Heart right ventricle (tissue), 16 donors: Measurements from ENCODE around the gene COG2. TPM values are rescaled to one million over a fixed set of nuclear protein-coding genes. Genes with fewer than 3 reads are reported as not detected.

ENCODE experiments used
- ATAC-seq, 8 donors: fragments of 200-7000 bp; cut with Tn5 transposase; one replicate each; pipeline ENCODE4 v1.9.1; 2020; ENCODE audit warnings: mild to moderate bottlenecking in 8 of 8, moderate library complexity in 8 of 8, moderate number of reproducible peaks in 1 of 8
- DNase-seq, 2 donors: peaks; one replicate each; pipeline ENCODE4 v3.0.0-alpha.2; 2020
- H3K27ac ChIP-seq, 10 donors: fragments of 200-600 bp; sonication (generic) in 2 of 10; one replicate each; pipeline versions ENCODE4 v1.5.0 to v1.8.0; 2020 to 2022; ENCODE audit warnings: mild to moderate bottlenecking in 3 of 10
- H3K27me3 ChIP-seq, 7 donors: fragments of 200-600 bp; one replicate each; pipeline ENCODE4 v1.8.0; 2021 to 2022; ENCODE audit warnings: mild to moderate bottlenecking in 2 of 7
- H3K36me3 ChIP-seq, 9 donors: fragments of 200-600 bp; sonication (generic) in 1 of 9; one replicate each; pipeline versions ENCODE4 v1.5.0 to v1.8.0; 2020 to 2022; ENCODE audit warnings: mild to moderate bottlenecking in 2 of 9
- H3K4me1 ChIP-seq, 9 donors: fragments of 200-600 bp; sonication (generic) in 1 of 9; one replicate each; pipeline versions ENCODE4 v1.5.0 to v1.8.0; 2020 to 2022; ENCODE audit warnings: mild to moderate bottlenecking in 4 of 9
- H3K4me3 ChIP-seq, 10 donors: fragments of 200-600 bp; sonication (generic) in 2 of 10; one replicate each; pipeline versions ENCODE4 v1.5.0 to v1.8.0; 2020 to 2022; ENCODE audit warnings: mild to moderate bottlenecking in 7 of 10, moderate library complexity in 2 of 10
- H3K9me3 ChIP-seq, 11 donors: fragments of 200-600 bp in 10 of 11; sonication (generic) in 2 of 11; one replicate each; pipeline versions ENCODE4 v1.5.0 to v1.8.0; 2013 to 2022; ENCODE audit warnings: mild to moderate bottlenecking in 2 of 11, control low read depth in 1 of 11, moderate library complexity in 1 of 11
- WGBS, 2 donors: extraction: QIAGEN DNeasy Blood & Tissue Kit; methylation state at CpG; one replicate each; pipeline ENCODE4 v1.1.7; 2013; ENCODE audit warnings: inconsistent platforms in 1 of 2; 5-methylcytosine and 5-hydroxymethylcytosine counted together
- intact Hi-C, 10 donors: fragments of 100-400 bp; cut with DNase I; formaldehyde crosslinking; loops; one replicate each; pipeline versions ENCODE4 v1.11.1 to v1.14.2; 2022
- polyA plus RNA-seq, 2 donors: library from polyadenylated mRNA; stranded (reverse); fragments of 200-250 nt; gene quantifications; one replicate each; pipeline ENCODE4 v1.2.3, GENCODE V29; 2013
- total RNA-seq, 10 donors: library from RNA; stranded (reverse); fragmentation: NEBNext Ultra II Directional in 3 of 10; extraction: Animal tissue kit (Norgen Biotek cat#: 25700) in 3 of 10; gene quantifications; one replicate each; pipeline versions ENCODE4 v1.2.1 to v1.2.4, GENCODE V29; 2021 to 2023
- TF ChIP-seq, protein P1 (sequence below), 9 donors: fragments of 200-600 bp; sonication (generic) in 2 of 9; IDR thresholded peaks; one replicate each; pipeline versions ENCODE4 v1.5.0 to v1.8.0; 2021 to 2022; ENCODE audit warnings: antibody characterized with exemption in 9 of 9, mild to moderate bottlenecking in 5 of 9, moderate library complexity in 1 of 9
- donor health status: Arrhythmogenic right ventricular cardiomyopathy.
- donor health status: ischemic (EF 13 %, LVEDD 7.1; RV severe dilation, severe dysfunction).
- donor health status: healthy with polysubstance abuse.
- donor health status: DM: no; HTN: yes; CAD: no.
- donor health status: DM: no; HTN: no; CAD: no.
- donor health status: ischemic (EF 25% LVEDD 6.9; RV normal size, moderate dysfunction).
- donor health status: ischemic (EF 25% LVEDD 5.7; RV mildly dilated, moderate dysfunction).
- donor health status: healthy.
- donor health status: DM: yes; HTN: yes; CAD: no.
- donor health status: Ischemic cardiomyopathy.
- donor health status: ischemic (EF 35%, LVEDD 5.7; RV mildly dilated, moderate dysfunction).
- donor health status: nonischemic (EF 11% LVEDD 7.7; RV severe dilation, severe dysfunction).
- donor health status: DM: yes; HTN: yes; CAD: no.
- donor health status: PGD.
- donor health status: ischemic (EF 29% LVEDD 5.4; RV normal size, mild dysfunction).
- donor health status: nonischemic (EF 23%, LVEDD 6.1; RV moderate dilation, normal function).

Gene COG2
- total and polyA plus RNA-seq, 12 donors = 7.5 to 36.5 (median 24.6) TPM

- H3K27ac ChIP-seq = no peak overlapping the region
- H3K9me3 ChIP-seq = no peaks in the 10 kb centered on the region
- 86 to 87% methylated on average over 9 of the region's 9 CpGs for WGBS, 2 donors
- H3K4me3 ChIP-seq = no peak overlapping the region
- no peak for ATAC-seq
- peaks cover 0 to 80% (median 0%) of the 10 kb centered on the region in 9 donors for H3K36me3 ChIP-seq
- DNase-seq = no peak
- peaks cover 0 to 36% (median 5%) of the 10 kb centered on the region in 9 donors for H3K4me1 ChIP-seq
- no peaks in the 10 kb centered on the region for H3K27me3 ChIP-seq
- intact Hi-C loops = no loop called here
- TF ChIP-seq, protein P1, sequence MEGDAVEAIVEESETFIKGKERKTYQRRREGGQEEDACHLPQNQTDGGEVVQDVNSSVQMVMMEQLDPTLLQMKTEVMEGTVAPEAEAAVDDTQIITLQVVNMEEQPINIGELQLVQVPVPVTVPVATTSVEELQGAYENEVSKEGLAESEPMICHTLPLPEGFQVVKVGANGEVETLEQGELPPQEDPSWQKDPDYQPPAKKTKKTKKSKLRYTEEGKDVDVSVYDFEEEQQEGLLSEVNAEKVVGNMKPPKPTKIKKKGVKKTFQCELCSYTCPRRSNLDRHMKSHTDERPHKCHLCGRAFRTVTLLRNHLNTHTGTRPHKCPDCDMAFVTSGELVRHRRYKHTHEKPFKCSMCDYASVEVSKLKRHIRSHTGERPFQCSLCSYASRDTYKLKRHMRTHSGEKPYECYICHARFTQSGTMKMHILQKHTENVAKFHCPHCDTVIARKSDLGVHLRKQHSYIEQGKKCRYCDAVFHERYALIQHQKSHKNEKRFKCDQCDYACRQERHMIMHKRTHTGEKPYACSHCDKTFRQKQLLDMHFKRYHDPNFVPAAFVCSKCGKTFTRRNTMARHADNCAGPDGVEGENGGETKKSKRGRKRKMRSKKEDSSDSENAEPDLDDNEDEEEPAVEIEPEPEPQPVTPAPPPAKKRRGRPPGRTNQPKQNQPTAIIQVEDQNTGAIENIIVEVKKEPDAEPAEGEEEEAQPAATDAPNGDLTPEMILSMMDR (IDR thresholded peaks at IDR 0.05) = no peak
Observed at GRCh38 chr1:230706020-230706699, 63.9 kb downstream of the COG2 start.

DNA sequence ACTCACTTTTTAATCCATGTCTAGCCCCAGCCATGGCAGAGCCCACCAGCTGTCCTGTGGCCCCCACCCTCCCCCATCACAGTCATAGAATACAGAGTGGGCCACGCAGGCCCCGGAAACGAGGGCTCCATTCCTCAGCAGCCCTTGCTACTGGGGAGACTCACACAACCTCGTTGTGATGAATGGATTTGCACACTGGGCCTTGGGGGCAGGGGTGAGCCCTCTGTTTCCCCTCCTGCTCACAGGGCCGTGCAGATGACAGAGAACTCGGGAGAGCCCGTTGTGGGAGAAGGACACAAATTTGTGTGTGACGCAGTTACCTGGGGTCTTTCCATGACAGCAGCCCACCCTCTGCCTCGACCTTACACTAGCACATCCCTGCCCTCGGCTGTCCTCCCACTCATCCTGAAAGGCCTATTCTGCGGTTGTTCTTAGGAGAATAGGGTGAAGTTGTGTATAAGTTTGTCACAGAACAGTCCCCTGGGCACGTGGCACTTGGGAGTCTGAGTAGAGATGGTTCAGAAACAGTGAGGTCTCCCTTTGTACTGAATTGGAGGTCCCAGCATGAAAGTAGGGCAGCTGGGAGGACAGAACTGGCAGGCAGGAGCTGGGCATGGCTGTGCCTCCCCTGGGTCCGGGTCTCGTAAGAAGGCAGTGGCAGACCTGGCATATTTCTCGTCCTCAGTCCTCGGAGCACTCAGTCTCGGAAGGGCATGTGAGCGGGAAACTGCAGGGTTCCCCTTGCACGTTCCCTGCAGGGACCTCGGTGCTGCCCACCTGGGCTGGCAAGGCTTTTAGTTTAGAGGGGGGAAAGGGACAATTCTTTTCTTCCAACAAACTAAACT lies 64.8 kb downstream of the COG2 start:
- intact Hi-C loops = no loop called here
- TF ChIP-seq, protein P1 (IDR thresholded peaks at IDR 0.05) = no peak
- H3K27ac ChIP-seq = no peak overlapping the region
- no peak for DNase-seq
- no peak for ATAC-seq
- H3K36me3 ChIP-seq = peaks cover 0 to 72% (median 0%) of the 10 kb centered on the region in 9 donors
- H3K4me3 ChIP-seq = peak overlapping the region in 4 of 10 donors; percentile 1 to 27 (median 18)
- H3K9me3 ChIP-seq = no peaks in the 10 kb centered on the region
- H3K27me3 ChIP-seq = no peaks in the 10 kb centered on the region
- 84% methylated on average over 20 of the region's 20 CpGs for WGBS, 2 donors
- H3K4me1 ChIP-seq = peaks cover 0 to 46% (median 5%) of the 10 kb centered on the region in 9 donors

DNA sequence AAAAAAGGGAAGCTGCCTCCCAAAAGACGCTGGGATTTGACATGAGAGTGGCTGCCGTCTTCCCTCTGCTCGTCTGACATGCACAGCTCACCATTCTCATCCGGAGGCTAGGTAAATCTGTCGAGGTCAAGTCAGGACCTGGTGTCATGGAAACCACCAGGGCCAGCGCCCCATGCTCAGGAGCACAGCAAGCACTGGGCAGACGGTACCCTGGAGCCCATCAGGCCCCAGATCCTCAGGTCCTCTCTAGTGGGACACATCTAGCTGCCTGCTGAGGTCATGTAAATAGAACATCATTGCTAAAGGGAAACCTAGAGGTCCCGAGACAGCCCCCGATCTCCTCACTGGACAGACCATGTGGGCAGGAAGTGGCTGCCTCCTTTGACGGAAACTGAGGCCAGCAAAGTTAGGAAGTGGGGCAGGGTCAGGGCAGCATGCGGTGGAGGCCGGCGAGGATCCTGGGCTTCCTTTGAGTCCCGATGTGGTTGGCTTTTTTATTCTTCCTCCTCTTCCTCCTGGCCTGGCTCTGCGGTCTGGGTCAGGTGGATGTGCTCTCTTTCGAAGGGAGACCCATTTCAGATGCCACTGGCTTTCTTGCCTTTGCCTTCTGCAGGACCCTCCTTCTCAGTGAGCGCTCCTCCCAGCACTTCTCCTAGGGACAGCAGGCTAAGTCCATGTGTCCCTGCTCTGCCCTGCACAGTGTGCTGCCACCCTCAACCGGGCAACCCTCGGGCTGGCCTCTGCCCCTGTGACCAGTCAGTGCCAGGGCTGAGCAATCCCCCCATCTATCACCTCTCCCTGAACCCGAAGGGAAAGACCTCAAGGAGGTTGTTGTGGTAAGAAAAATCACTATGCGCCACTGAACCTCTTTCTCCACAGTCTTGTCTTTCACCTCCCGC lies 65.7 kb downstream of the COG2 start:
- WGBS, 2 donors = 64 to 70% methylated on average over 22 of the region's 22 CpGs
- no peak for DNase-seq
- Histone ChIP-seq H3K36me3 (peaks cover 0 to 64% (median 0%) of the 10 kb centered on the region in 9 donors), H3K9me3 (no peaks in the 10 kb centered on the region), H3K27ac (no peak overlapping the region), H3K27me3 (no peaks in the 10 kb centered on the region), H3K4me1 (peaks cover 0 to 54% (median 10%) of the 10 kb centered on the region in 9 donors), H3K4me3 (peak overlapping the region in 6 of 10 donors; percentile 7 to 63 (median 16))
- intact Hi-C loops = no loop called here
- TF ChIP-seq, protein P1 (IDR thresholded peaks at IDR 0.05) = no peak
- ATAC-seq = no peak
